HG02852 (cell line): Measurements from ENCODE around the gene SLIT3.
"Not testable (repeated sequence)": the region's sequence is repeated elsewhere in the genome, so short reads cannot be mapped to it uniquely, and the experiment has no call there.

Experiments
- ATAC-seq: cut with Tn5 transposase; IDR thresholded peaks from one replicate; pipeline ENCODE4 v1.9.1; 2021; ENCODE audit warnings: mild to moderate bottlenecking, moderate library complexity; ENCODE audit not compliant: unreplicated experiment

The SLIT3 gene

GRCh38 chr5:168756453-168757391 is 544.2 kb downstream of the SLIT3 start:
- no peak for ATAC-seq

DNA sequence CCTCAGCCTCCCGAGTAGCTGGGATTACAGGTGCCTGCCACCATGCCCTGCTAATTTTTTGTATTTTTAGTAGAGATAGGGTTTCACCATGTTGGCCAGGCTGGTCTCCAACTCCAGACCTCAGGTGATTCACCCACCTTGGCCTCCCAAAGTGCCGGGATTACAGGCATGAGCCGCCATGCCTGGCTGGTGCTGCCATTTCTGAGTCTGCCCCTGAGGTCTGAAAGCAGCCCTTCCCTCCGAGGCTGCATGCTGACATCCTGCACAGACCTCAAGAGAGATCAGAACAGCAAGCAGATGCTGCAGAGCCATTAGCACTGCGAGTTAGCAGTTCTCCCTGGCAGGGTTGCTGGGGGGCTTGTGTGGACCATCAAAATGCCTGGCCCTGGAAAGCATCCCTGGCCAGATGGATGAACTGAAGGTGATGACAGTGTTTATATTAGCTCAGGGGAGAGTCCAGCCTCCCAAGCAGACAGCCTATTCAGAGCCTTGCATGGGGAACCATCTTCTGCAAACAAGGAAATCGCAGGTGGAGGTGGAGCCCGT is 545.3 kb downstream of the SLIT3 start:
- ATAC-seq: no peak

GRCh38 chr5:168753691-168754254 is 547.2 kb downstream of the SLIT3 start:
- no peak for ATAC-seq

GRCh38 chr5:168752416-168753190 is 548.3 kb downstream of the SLIT3 start:
- ATAC-seq: no peak

GRCh38 chr5:168752012-168752411 is 548.9 kb downstream of the SLIT3 start:
- no peak for ATAC-seq

DNA sequence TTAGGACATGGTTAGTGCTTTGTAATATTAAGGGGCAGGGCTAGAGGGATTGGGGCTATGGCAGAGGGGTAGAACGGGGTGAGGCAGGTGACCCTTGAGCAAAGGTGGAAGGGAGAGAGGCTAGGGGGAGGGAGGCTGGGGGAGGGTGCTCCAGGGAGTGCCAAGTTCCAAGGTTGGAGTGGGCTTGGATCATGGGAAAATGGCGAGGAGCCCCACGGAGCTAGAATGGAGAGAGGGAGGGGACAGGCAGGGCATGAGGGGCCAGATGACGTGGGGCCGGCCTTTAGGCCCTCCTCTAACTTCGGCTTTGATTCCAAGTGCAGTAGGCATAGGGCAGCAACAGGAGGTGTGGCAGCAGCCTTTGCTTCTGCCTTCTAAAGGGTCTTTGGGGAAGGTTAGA is 550.0 kb downstream of the SLIT3 start:
- ATAC-seq: no peak

DNA sequence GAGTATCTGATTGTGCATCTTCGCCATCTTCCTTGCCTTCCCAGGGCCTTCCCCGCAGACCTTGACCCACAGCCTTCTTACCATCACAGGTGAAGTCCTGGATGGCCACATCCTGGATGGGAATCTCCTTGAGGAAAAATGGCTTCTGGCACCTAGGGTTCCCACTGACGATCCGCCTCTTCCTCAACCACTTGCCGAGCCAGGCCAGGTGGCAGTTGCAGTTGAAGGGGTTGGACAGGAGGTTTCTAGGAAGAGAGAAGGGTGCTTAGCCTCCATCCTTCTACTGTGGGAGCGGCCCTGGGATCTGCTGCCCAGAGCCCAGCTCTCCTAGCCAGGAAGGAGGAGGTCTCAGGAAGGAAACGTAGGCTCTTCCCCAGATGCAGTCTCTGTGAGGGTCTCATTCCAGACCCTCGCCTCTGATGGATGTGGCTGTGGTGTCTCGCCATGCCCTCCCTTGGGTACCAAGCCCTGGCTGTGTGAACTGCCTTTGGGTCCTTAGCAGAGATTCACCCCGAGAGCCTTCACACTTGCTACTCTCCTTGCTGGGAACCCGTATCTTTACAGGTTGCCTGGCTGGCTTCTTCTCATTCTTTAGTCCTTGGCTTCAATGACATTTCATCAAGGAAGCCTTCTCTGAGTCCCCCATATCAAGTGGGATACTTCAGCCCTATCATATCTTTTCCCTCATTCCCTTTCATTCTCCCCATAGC is 551.4 kb downstream of the SLIT3 start:
- ATAC-seq: no peak

GRCh38 chr5:168747987-168748777 is 552.8 kb downstream of the SLIT3 start:
- ATAC-seq: peak; percentile 57

GRCh38 chr5:168746893-168747640 is 553.9 kb downstream of the SLIT3 start:
- ATAC-seq: no peak

- ATAC-seq: not testable (repeated sequence)
Observed at GRCh38 chr5:168746126-168746892, 554.6 kb downstream of the SLIT3 start.

- ATAC-seq: no peak
Observed at GRCh38 chr5:168743617-168744016, 557.3 kb downstream of the SLIT3 start.

DNA sequence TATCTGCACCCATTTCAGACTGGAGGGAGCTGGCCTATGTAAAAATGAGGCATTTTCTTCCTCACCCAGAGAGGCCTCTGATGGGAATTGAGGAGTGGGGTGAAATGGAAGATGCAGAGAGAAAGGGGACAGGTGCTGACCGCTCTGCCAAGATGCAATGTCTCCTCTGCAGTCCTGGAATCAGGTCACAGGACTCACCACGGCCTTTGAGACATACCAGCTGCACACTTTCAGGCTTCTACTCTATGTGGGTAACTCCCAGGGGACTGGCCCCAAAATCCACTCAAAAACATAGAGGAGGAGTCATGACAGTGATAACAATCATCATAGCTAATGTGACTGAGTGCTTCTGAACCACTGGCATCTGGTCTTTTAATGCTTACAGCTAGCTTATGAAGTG is 558.6 kb downstream of the SLIT3 start:
- ATAC-seq: not testable (repeated sequence)

- ATAC-seq: no peak
Observed at GRCh38 chr5:168740811-168741213, 560.1 kb downstream of the SLIT3 start.

- ATAC-seq: no peak
Observed at GRCh38 chr5:168740092-168740800, 560.7 kb downstream of the SLIT3 start.

- no peak for ATAC-seq
Observed at GRCh38 chr5:168737066-168737465, 563.9 kb downstream of the SLIT3 start.

GRCh38 chr5:168736281-168736831 is 564.6 kb downstream of the SLIT3 start:
- ATAC-seq: no peak

DNA sequence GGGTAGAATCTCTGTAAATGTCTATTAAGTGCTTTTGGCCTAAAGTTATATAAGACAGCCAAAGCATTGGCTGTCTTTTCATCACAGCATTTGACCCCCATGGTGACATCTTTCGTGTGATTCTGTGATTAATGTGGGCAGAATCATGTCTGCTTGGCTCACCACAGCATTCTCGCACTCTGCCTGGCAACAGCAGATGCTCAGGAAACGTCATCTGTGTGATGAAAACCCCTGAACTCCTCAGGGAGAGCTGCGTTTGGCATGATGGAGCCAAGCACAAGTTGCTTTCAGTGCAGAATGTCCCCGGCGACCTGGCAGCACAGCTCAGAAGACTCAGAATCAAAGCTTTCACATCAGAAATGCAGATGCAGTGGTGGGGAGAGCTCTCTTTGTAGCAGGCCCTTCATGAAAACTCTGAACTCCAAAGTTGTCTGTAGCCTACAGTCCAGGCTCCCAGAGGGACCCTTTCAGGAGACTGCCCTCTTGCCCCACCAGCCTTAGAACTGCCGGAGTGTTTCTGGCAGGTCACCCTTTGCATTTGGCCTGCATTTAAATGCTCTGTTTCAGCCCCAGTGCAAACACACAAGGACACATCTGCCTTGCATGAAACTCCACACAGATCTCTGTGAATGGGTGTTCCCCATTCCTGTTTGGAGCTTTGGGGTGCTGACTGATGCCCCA is 566.2 kb downstream of the SLIT3 start:
- ATAC-seq: peak; percentile 92
